ENCODE data around the gene HMGCLL1. TPM values are rescaled to one million over a fixed set of nuclear protein-coding genes. Genes with fewer than 3 reads are reported as not detected.

HMGCLL1 gene
- total RNA-seq, 4 donors from 2014 or later = 2.2 TPM; not detected in 3

DNA sequence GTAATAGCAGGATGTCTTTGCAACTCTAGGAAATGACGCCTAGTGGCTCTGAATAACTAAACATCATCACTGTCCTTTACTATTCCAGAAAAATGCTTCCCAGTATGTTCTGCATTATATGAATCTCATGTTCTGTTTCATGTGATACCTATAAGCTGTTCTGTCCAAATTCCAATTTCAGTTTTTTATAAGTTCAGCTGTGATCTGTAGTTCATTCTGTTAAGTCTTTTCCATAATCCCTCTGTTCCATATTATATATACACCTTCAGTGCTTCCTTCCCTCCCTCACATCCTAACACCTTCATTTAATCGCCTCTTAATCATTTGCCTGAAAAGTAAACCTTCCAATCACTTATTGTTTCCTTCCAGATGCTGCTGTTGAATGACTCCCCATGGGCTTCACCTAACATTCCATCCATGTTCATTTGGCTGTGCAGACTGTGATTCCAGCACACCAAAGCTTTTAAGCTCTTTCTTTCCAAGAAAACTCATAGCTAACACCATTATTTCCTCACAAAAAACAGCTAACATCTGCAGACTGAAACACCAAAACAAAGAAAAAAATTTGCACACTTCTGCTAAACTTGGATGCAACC is 18.6 kb downstream of the HMGCLL1 start:
- no peak for DNase-seq
- TF ChIP-seq, protein P1, sequence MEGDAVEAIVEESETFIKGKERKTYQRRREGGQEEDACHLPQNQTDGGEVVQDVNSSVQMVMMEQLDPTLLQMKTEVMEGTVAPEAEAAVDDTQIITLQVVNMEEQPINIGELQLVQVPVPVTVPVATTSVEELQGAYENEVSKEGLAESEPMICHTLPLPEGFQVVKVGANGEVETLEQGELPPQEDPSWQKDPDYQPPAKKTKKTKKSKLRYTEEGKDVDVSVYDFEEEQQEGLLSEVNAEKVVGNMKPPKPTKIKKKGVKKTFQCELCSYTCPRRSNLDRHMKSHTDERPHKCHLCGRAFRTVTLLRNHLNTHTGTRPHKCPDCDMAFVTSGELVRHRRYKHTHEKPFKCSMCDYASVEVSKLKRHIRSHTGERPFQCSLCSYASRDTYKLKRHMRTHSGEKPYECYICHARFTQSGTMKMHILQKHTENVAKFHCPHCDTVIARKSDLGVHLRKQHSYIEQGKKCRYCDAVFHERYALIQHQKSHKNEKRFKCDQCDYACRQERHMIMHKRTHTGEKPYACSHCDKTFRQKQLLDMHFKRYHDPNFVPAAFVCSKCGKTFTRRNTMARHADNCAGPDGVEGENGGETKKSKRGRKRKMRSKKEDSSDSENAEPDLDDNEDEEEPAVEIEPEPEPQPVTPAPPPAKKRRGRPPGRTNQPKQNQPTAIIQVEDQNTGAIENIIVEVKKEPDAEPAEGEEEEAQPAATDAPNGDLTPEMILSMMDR (IDR thresholded peaks at IDR 0.05) = no peak
- no peak for TF ChIP-seq POLR2A (IDR thresholded peaks at IDR 0.05)
- H3K4me1 ChIP-seq = no peaks in the 10 kb centered on the region
- no peak overlapping the region for H3K27ac ChIP-seq
- H3K27me3 ChIP-seq = no peaks in the 10 kb centered on the region
- no peak overlapping the region for H3K4me3 ChIP-seq
- H3K36me3 ChIP-seq = no peaks in the 10 kb centered on the region
- H3K9me3 ChIP-seq = no peaks in the 10 kb centered on the region

DNA sequence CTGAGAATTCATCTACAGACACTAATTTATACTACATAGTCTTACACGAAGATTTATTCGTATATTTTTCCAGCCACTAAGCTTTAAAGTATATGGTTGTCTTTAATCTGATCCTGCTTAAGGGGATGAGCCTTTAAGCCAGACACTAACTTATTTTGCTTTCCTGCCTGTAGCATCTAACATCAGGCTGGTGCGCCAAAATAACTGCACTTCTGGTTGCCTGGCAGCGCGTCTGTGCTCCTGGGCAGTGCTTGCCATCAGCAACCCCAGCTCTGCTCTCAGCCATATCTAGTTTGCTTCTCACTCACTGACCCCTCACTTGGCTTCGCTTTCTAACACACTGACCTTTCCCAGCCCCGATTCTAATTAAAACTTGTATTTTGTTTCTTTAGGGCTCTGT is 21.8 kb downstream of the HMGCLL1 start:
- H3K4me1 ChIP-seq = no peaks in the 10 kb centered on the region
- H3K27me3 ChIP-seq = no peaks in the 10 kb centered on the region
- TF ChIP-seq POLR2A (IDR thresholded peaks at IDR 0.05) = no peak
- TF ChIP-seq, protein P1 (IDR thresholded peaks at IDR 0.05) = no peak
- no peak overlapping the region for H3K27ac ChIP-seq
- no peak overlapping the region for H3K4me3 ChIP-seq
- H3K36me3 ChIP-seq = no peaks in the 10 kb centered on the region
- H3K9me3 ChIP-seq = no peaks in the 10 kb centered on the region
- DNase-seq = no peak

DNA sequence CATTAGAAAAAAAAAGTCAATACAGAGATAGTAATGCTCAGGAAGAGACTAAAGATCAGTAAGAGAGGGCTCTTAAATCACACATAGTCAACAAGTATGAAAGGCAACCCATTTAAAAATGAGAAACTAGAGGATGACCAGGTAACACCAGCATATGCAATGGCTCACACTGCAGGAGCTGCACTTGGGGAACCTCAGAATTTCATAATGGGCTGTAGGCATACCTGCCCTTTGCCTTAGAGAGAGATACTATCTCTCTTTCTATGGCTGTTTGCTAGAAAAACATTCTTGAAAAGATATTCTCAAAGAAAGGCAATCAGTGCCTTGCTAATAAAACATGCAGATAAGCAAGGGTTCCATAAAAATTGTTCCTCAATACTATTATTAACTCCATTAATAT is 33.2 kb downstream of the HMGCLL1 start:
- no peak overlapping the region for H3K4me3 ChIP-seq
- no peaks in the 10 kb centered on the region for H3K4me1 ChIP-seq
- DNase-seq = no peak
- H3K36me3 ChIP-seq = no peaks in the 10 kb centered on the region
- no peaks in the 10 kb centered on the region for H3K9me3 ChIP-seq
- TF ChIP-seq, protein P1 (IDR thresholded peaks at IDR 0.05) = no peak
- no peak for TF ChIP-seq POLR2A (IDR thresholded peaks at IDR 0.05)
- H3K27me3 ChIP-seq = no peaks in the 10 kb centered on the region
- H3K27ac ChIP-seq = no peak overlapping the region

DNA sequence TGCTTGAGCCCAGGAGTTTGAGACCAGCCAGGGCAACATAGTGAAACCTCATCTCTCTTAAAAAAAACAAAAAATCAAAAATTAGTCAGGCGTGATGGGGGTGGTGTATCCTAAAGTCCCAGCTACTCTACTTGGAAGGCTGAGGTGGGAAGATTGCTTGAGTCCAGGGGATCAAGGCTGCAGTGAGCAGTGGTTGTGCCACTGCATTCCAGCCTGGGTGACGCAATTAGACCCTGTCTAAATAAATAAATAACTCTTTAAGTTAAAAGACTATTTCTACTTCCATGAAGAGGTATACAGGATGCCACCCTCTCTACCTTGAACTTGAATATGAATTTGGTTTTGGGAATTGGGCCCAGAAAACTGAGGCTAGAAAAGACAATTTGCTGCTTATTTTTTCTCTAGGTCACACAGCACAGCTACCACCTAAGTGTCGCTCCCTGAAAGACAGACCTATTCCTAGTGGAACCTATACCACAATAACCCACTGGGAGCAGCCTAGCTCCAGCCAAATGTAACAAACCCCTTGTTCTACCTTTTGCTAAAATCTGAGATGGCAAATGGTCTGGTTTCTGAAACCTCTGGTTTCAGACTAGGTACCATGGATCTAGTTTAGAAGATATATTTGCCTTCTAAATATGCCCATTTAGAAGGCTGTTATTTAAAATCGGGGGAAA is 35.2 kb downstream of the HMGCLL1 start:
- H3K9me3 ChIP-seq = no peaks in the 10 kb centered on the region
- no peak for DNase-seq
- H3K27me3 ChIP-seq = no peaks in the 10 kb centered on the region
- H3K4me3 ChIP-seq = no peak overlapping the region
- H3K36me3 ChIP-seq = no peaks in the 10 kb centered on the region
- TF ChIP-seq POLR2A (IDR thresholded peaks at IDR 0.05) = no peak
- TF ChIP-seq, protein P1 (IDR thresholded peaks at IDR 0.05) = no peak
- H3K4me1 ChIP-seq = no peaks in the 10 kb centered on the region
- no peak overlapping the region for H3K27ac ChIP-seq

DNA sequence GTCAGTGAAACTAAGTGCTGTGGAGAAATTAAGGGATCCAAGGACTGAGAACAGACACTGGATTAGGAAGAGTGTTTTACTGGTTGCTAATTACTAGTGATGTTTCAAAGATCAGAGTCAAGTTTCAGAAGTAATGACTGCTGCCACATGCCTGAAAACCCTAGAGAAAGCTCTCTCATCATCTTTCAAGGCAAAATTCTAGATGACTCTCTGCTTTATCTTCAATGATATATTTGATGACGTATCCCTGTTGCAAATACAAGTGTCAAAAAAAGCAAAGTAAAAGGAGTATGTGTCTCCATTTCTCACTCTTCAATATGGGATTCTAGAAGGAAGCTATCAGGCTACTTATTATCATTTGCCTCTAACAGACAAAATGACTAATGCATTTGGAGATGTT is 38.0 kb downstream of the HMGCLL1 start:
- no peak overlapping the region for H3K27ac ChIP-seq
- H3K4me3 ChIP-seq = no peak overlapping the region
- TF ChIP-seq, protein P1 (IDR thresholded peaks at IDR 0.05) = no peak
- TF ChIP-seq POLR2A (IDR thresholded peaks at IDR 0.05) = no peak
- no peaks in the 10 kb centered on the region for H3K9me3 ChIP-seq
- no peaks in the 10 kb centered on the region for H3K4me1 ChIP-seq
- no peaks in the 10 kb centered on the region for H3K27me3 ChIP-seq
- no peaks in the 10 kb centered on the region for H3K36me3 ChIP-seq
- DNase-seq = no peak
